Measurements from ENCODE around the gene MCCC1.

DNA sequence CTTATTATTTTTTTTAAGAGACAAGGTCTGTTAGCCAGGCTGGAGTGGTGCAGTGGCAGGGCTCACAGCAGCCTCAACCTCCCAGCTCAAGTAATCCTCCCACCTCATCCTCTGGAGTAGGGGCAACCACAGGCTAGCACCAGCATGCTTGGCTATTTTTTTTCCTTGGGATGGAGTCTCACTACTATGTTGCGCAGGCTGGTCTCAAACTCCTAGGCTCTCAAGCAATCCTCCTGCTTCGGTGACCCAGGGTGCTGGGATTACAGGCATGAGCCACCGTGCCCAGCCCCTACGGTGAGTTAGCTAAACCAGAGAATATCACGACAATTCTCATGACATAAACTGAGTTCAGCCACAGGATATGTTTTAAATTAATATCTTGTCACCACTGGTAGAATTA, 120.9 kb downstream of the MCCC1 start:
- TF ChIP-seq SIN3A (IDR thresholded peaks at IDR 0.05; ENCODE audit: borderline replicate concordance, insufficient read depth, low read length) (no peak), POLR2AphosphoS5 (IDR thresholded peaks at IDR 0.05; ENCODE audit: low read depth, low read length) (no peak), FOXP2 (optimal IDR thresholded peaks at IDR 0.05; ENCODE audit: borderline replicate concordance, extremely low read depth, extremely low read length, insufficient read depth) (no peak)
